ENCODE results near the gene CST1. TPM values are rescaled to one million over a fixed set of nuclear protein-coding genes. Genes with fewer than 3 reads are reported as not detected.
"Not testable (repeated sequence)": the region's sequence is repeated elsewhere in the genome, so short reads cannot be mapped to it uniquely, and the experiment has no call there.

CST1 gene
- total RNA-seq: 3.6 TPM in 1 of 2 replicates, not detected in the other
- 3.9 and 8.5 TPM in 2 replicates for polyA plus RNA-seq
- 6.6 and 11.7 TPM in 2 replicates for polyA plus RNA-seq (2012)
- 8.4 and 9.7 TPM in 2 replicates for polyA minus RNA-seq (ENCODE audit: low replicate concordance)

- DNase-seq (ENCODE audit: low read depth in 2 of 2); H3K4me1 ChIP-seq (ENCODE audit: control insufficient read depth, extremely low read depth, insufficient read depth, low read length); H4K20me1 ChIP-seq (ENCODE audit: control insufficient read depth, extremely low read depth, insufficient read depth, low read length); H3K79me2 ChIP-seq (ENCODE audit: control insufficient read depth, insufficient read depth, low read length); H3K9me3 ChIP-seq (ENCODE audit: control insufficient read depth, insufficient read depth, low read depth, low read length); H3K27me3 ChIP-seq (ENCODE audit: control insufficient read depth, insufficient read depth, low read length); H3K36me3 ChIP-seq (ENCODE audit: control insufficient read depth, insufficient read depth, low read length); H3K4me2 ChIP-seq (ENCODE audit: extremely low read depth, insufficient read depth, low read length); H3K4me3 ChIP-seq (replicated peaks in 1 of 4; ENCODE audit: control extremely low read depth in 1 of 4, insufficient read depth in 1 of 4, low read depth in 3 of 4, low read length in 4 of 4); H3K27ac ChIP-seq (ENCODE audit: insufficient read depth, low read length); H2AFZ ChIP-seq (ENCODE audit: low read length); H3K9ac ChIP-seq (ENCODE audit: insufficient read depth, low read length): not testable (repeated sequence)
Observed at GRCh38 chr20:23750786-23751185, at the start of gene CST1. TSS of gene CST1 (minus strand) at chr20:23750935. CDS start at chr20:23750866, 69 bp downstream.

GRCh38 chr20:23799216-23799847 is 48.6 kb upstream of the CST1 start:
- not testable (repeated sequence) for H3K4me1 ChIP-seq (ENCODE audit: control insufficient read depth, extremely low read depth, insufficient read depth, low read length); H3K4me2 ChIP-seq (ENCODE audit: extremely low read depth, insufficient read depth, low read length); H2AFZ ChIP-seq (ENCODE audit: low read length); H3K9ac ChIP-seq (ENCODE audit: insufficient read depth, low read length); H3K4me3 ChIP-seq (replicated peaks in 1 of 4; ENCODE audit: control extremely low read depth in 1 of 4, insufficient read depth in 1 of 4, low read depth in 3 of 4, low read length in 4 of 4); H3K27me3 ChIP-seq (ENCODE audit: control insufficient read depth, insufficient read depth, low read length); H3K36me3 ChIP-seq (ENCODE audit: control insufficient read depth, insufficient read depth, low read length); H3K79me2 ChIP-seq (ENCODE audit: control insufficient read depth, insufficient read depth, low read length); H3K27ac ChIP-seq (ENCODE audit: insufficient read depth, low read length); H3K9me3 ChIP-seq (ENCODE audit: control insufficient read depth, insufficient read depth, low read depth, low read length); H4K20me1 ChIP-seq (ENCODE audit: control insufficient read depth, extremely low read depth, insufficient read depth, low read length)
- TF ChIP-seq CTCF (conservative IDR thresholded peaks at IDR 0.05 in 1 of 2, IDR thresholded peaks at IDR 0.05 in 1 of 2; ENCODE audit: low read depth in 1 of 2, low read length in 2 of 2): peak; percentile 50 to 52
- DNase-seq (ENCODE audit: low read depth in 2 of 2): peak in 1 of 2 donors; percentile 4

DNA sequence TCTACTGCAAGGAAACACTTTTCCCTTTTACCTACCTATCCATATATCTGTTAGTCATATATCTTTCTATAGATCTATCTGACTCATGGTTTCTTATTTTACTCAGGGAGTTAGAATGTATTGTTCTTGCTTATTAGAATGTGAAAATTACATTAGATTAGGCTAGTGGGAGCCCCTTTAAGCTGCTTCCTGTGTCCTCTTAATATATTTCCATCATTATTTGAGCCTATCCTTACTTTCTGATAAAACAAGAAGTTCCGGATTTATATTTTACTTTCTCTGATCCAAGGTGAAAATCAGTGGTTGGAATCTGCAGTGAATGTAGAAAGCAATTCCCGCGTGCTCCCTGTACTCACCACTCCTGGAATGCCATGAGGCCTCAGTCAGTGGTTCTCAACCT is 44.8 kb upstream of the CST1 start:
- Histone ChIP-seq H3K27ac (ENCODE audit: insufficient read depth, low read length) (no peak overlapping the region), H3K4me1 (ENCODE audit: control insufficient read depth, extremely low read depth, insufficient read depth, low read length) (no peaks in the 10 kb centered on the region), H3K9ac (ENCODE audit: insufficient read depth, low read length) (no peak overlapping the region), H3K36me3 (ENCODE audit: control insufficient read depth, insufficient read depth, low read length) (no peaks in the 10 kb centered on the region), H3K4me2 (ENCODE audit: extremely low read depth, insufficient read depth, low read length) (no peak overlapping the region), H4K20me1 (ENCODE audit: control insufficient read depth, extremely low read depth, insufficient read depth, low read length) (no peaks in the 10 kb centered on the region), H2AFZ (ENCODE audit: low read length) (no peak overlapping the region), H3K79me2 (ENCODE audit: control insufficient read depth, insufficient read depth, low read length) (no peaks in the 10 kb centered on the region), H3K9me3 (ENCODE audit: control insufficient read depth, insufficient read depth, low read depth, low read length) (no peaks in the 10 kb centered on the region), H3K4me3 (replicated peaks in 1 of 4; ENCODE audit: control extremely low read depth in 1 of 4, insufficient read depth in 1 of 4, low read depth in 3 of 4, low read length in 4 of 4) (no peak overlapping the region), H3K27me3 (ENCODE audit: control insufficient read depth, insufficient read depth, low read length) (no peaks in the 10 kb centered on the region)
- TF ChIP-seq EZH2 (IDR thresholded peaks at IDR 0.05; ENCODE audit: low read length, missing control alignments): no peak
- TF ChIP-seq CTCF (conservative IDR thresholded peaks at IDR 0.05 in 1 of 2, IDR thresholded peaks at IDR 0.05 in 1 of 2; ENCODE audit: low read depth in 1 of 2, low read length in 2 of 2): no peak
- no peak for DNase-seq (ENCODE audit: low read depth in 2 of 2)

Measured in fibroblast of lung (primary cell).